ENCODE data around the gene CMTM4.

Gene CMTM4

DNA sequence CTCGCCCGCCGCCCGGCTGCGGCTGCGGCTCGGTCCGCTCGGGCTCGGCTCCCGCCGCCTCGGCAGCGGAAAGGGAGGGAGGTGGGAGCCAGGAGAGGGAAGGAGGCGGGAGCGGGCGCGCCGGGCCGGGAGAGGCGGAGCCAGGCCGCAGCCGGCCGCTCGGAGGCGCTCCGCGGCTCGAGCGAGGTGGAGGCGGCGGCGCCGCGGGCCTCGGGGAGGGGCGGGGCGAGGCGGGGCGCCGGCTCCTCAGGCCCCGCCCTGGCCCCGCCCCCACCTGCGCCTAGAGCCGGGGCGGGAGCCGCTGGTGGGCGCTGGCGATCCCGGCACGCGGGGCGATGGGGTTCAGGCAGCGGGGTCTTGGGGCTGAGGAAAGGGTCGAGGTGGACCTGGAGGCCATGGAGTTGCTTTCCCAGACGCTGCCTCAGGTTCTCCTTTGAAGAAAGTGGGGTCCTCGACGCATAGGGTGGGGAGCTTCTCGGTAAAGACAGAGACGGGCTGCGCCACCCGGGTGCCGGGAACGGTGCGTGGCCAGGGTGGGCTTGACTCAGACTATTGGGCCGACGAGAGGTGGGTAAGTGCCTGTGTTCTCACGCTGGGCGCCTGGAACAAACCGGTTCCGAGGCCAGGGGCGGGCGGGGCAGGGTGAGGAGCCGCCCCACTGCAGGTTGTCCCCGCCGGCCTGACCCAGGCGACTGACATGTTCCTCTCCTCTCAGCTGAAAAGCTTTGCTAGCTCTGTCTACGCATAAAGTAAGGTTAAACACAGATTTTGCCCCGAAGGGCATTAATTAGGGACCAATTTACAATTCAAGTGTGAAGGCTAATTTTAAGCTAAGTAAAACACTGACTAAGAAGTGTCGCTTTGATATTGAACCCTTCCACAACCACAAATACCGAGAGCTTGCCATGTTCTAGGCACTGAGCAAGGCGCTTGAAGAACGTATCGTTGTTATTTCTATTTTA, at the start of gene CMTM4:
TSS of gene CMTM4 (minus strand) at position 75 of the 962 bp plus-strand sequence. CDS start 218 bp downstream, outside the sequence.
- peak; percentile 91 to 97 (median 94) for DNase-seq

DNA sequence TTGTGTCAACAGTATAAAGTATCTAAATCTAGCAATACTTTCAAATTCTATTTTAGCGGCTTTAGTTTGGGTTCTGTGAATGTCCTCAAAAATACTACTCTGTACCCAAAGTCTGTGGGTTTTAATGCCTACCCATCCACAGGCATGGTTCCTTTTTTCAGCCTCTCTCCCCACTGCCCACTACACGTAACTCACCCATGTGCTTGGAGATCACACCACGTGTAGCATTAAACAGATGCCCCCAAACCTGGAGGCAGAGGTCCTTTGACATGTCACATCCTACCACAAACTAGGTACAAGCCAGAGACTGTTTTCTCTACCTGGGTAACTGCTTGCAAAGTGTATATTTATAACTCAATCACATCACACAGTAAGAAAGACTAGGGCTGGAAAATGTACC, 49.5 kb upstream of the CMTM4 start:
- DNase-seq = peak in 1 of 3 donors; percentile 13

DNA sequence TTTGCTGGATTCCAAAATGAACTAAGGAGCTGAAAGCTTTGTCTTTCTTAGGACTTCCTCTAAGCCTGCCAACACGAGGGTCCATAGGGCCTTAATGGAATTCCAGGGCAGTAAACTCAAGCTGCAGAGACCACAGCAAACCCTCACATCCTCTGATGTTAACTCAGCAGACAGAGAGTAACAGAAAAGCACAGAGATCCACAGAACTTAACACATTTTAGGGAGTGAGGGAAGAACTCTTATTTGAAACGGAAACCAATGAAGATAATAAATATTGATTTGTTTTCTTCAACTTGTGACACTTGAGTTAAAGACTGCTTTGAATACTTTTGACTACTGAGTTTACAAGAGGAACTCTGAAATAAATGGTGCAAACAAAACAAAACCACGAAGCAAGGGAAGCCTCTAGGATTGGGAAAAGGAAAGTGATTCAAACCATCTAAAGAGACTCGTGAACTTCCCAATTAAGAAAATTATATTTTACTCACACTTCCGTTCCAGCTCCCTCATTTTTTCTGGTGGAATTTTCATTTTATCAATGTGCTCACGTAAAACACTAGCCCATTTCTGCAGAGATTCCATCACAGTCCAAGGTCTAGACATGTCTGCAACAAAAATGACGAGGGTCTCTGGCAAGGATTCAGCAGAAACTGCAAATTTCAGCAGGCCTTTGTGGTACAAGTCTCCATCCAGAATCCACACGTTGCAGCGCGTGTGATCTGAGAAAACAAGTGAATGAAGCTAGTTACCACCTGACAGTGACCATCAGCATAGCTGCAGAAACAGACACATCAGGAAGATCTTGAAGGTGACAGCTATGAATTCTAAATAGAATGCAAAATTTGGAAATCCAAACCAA, 45.6 kb upstream of the CMTM4 start:
- peak; percentile 42 to 73 (median 63) for DNase-seq

DNA sequence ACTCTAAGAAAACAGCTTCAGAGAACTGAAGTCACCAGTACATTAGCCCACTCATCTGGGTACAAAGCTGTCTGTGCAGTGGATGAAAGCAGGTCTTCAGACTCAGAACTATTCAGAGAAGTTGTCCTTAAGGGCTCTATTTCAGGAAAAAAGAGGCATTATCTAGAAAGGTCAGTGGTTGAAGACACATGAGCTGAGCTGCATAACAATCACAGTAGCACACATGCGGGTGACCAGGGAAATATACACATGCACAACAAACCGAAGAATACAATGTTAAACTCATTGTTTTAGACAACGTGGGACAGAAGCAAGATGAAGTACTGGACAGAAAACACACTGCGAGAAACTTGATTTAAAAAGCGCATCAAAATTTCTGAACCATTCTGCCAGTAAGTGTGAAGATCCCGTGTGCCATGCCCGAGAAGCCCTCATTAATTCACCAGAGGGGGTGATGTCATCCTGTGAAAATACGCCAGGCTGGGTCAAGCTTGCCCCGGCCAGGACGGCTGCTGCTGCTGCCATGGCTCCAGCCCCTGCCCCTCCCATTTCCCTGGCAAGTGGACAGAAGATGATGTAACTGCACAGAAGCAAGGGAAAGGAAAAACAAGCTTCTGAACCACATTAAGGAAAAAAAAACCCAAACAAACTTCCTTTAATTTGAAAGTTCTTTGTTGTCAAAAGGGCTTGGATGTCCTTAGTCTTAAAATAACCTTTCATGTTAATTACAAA, 44.8 kb upstream of the CMTM4 start:
- DNase-seq = peak; percentile 86 to 92 (median 92)

DNA sequence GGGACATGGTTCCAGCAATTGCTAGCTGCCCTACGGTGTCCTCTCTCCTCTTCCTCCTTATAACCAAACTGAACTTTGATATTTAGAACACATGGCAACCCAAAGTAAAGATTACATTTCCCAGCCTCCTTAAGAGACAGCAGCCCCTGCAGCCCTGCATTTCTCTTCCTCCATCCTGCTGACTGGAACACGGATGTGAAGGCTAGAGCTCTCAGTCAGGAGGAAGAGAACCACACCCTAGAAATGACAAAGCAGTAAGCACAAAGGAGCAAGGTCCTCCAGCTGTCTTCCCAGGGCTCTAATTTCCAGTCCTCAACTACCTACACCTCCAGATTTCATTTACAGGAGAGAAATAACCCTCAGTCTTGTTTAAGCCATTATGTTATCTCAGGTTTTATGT, 44.0 kb upstream of the CMTM4 start:
- peak; percentile 26 to 36 (median 33) for DNase-seq

DNA sequence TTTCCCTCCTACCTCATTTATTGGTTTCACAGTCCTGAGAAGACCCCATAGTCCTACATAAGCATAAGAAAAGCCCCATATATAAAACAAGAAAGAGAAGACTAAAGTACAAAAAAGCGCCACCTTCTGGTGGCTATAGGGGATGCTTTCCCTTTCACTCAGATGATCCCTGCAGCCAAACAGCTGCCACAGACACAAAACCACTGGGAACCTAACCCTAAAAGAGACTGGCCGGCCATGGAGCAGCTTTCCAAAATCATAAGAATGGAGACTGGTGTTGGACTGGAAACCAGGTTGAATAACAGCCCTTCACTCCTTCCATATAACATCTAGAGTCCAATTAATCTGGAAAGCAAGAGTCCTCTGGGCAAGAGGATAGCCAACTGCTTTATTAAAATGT, 43.5 kb upstream of the CMTM4 start:
- DNase-seq = peak; percentile 50 to 64 (median 55)

DNA sequence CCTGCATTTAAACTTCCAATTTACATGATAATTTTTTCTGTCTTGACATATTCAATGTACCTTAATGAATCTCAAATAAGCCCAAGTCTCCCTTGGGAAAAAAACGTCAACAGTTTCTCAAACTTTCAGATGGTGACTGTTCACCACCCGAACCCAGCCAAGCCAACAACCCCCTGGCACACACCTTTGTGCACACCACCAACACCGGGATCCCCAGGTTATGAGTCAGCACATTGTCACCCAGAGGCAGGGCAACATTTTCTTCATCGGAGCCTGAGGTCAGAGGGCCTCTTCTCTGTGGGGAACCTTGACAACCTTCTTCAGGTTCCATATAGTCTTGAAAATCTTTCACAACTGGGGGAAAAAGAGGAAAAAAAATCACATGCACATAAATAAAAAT, 39.3 kb upstream of the CMTM4 start:
- no peak for DNase-seq

DNA sequence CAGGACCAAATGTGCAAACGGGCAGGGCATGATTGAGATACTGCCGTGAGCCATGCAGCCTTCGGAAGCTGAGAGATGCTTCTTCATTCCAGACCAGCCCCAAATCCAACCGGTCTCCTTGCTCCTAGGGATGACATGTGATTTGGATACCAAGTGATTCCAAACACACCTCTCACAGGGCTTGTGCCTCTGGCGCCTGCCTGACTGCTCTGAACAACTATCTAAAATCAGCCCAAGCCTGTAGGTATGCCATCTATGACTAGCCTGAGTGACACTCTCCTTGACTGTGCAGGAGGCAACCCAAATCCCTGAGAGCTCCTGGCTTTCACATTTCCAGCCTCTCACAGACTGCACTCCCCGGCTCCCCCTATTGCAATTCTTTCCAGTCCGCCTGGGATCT, 34.6 kb upstream of the CMTM4 start:
- DNase-seq = no peak

DNA sequence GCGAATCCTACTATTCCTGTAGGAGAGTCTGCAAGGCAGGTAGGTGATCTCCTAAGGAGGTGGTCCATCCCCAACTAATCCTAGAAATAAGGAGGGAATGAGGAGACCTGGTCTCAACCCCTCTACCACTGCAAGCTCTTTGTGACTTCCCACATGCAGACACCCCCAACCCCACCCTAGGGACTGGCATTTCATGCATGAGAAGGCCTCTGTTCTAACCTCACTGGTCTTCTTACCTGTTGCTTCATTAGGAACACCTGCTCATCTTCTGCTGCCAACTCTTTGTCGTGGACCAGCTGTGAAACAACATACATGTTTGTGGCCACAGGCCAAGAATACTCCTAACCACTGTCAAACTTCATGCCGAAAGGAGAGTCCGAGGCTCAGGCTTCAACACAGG, 32.3 kb upstream of the CMTM4 start:
- DNase-seq = no peak

DNA sequence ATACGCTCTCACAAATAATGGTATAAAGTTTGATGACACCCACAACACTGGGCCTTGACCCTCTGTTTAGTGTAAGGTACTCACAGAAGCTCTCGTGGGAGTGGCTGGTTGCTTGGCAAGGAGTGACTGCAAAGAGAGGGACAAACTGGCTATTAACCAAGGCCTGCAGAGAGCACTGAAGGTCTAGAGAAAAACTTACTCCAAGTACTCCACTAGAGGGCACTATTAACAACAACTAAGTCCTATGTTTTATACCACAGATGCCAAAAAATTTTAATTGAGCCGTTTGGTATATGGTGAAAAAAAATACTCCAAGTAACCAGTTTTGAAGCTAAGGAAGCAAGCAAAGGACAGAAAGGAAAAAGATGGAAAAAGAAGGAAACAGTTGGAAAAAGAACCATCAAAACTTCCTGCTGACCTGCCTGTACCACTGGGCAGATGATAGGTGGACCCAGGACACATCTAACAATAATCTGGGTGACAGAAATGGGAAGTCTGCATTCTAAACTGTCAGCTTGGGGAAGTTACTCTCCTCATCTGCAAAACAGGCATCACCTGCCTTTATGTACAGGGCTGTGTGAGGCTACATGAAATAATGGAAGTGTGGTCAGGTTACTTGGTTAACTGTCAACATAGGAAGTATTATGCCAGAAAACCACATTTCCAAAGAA, 31.7 kb upstream of the CMTM4 start:
- DNase-seq = peak; percentile 56 to 86 (median 82)

DNA sequence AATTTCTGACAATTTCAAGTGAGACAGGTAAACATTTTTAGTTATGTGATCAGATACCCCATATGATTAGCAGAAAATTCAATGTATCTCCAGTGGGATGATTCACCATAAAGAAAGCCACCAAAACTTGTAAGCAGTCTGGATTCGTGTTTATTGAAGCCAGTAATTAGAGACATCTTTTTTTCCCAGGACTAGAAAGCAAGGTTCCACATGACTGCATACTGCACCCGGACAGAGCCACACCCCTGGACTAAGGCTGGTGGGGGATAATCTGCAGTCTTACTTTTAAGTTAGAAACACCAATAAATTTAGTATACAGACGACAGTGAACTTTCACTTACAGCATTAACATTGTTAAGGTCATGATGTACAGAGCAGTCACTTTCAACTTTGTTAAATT, 24.2 kb upstream of the CMTM4 start:
- no peak for DNase-seq

DNA sequence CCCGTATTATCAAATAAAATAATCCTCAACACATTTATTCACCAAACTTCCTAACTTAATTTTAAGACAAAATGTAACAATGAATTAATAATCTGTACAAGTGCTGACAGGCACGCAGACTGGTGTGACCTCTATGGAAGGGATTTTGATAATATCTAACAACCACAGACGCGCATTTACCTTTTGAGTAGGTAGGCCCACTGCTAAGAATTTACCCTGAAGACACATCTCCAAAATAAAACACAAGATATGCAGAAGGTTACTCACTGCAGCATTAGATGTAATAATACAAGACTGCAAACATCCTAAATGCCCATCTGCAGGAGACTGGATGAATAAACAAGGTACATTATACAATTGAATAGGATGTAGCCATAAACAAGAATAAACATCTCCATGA, 22.7 kb upstream of the CMTM4 start:
- DNase-seq = no peak

DNA sequence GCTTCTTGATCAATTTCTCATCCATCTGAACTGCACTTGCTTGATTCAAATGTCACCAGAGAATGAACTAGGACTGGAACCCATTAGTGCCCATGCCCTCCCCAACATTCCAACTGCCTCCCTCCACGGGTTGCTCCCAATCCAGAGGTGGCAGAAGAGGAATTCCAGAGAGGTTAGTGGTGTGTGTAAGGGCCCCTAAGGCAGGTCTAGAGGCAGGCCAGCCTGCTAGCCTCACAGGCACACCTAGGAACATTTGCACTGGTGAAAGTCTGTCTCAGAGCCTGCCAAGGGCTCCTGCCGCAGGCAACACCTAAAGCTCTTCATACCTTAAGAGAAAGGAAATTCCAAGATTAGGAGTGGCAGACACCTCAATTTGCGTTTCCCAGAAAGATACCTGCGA, 21.2 kb upstream of the CMTM4 start:
- no peak for DNase-seq

DNA sequence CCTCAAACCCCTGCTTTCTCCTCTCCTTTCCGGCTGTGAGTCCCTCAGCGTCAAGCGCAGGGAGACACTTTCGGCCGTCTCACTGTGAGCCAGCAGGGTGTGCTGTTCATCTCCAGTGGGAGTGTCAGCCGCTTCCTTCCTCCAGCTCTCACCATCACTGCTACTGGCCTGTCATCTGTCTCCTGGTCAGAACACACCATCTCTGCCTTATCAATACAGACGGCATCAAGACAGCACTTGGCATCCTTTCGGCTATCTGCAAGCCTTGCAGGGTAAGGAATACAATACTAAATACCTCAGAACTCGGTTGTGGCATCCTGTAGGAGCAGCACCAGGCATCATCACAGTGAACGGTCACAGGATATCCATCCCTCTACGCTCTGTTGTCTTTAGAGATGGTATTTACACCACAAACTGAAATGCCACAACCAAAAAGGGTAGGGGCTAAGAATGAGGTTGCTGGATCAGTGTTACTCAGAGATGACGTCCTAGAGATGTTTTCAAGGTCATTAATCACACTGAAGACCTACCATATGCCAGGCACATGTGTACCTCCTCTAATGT, 20.7 kb upstream of the CMTM4 start:
- DNase-seq = peak; percentile 58 to 66 (median 65)

DNA sequence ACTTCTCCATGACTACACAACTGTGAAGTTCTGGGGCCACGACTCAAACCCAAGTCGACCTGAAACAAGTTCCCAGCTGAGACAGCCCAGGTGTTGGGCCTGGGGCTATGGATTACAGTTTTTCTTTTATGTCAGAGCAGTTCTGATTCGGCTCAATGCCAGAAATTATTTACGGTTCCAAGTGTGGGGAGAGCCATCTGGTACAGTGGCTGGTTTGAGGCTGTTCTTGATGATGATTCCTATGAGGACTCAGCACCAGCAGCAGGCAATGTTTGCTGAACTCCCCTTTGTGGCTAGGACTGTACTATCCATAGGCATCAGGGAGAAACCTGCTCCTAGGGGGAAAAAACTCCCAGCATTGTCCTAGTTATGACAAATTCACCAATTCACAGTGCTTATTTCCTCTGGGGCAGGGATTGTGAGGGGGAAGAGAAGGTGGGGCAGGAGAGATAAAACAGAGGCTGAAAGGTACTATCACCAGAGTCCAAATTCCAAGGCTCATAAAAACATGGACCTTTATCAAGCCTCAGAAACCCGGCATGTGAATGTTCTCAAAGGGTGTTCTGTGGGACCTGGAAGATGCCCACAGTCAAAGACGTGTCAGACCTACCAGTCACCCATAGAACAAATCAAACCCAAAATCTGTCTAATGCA, 18.2 kb upstream of the CMTM4 start:
- no peak for DNase-seq

DNA sequence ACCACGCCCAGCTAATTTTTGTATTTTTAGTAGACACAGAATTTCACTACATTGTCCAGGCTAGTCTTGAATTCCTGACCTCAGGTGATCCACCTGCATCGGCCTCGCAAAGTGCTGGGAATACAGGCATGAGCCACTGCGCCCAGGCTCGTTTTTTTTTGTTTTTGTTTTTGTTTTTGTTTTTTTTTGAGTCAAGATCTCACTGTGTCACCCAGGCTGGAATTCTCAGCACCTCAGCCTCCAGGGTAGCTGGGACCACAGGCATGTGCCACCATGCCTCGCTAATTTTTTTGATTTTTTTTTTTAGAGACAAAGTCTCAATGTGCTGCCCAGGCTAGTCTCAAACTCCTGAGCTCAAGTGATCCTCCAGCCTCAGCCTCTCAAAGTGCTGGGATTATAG, 17.5 kb upstream of the CMTM4 start:
- no peak for DNase-seq

DNA sequence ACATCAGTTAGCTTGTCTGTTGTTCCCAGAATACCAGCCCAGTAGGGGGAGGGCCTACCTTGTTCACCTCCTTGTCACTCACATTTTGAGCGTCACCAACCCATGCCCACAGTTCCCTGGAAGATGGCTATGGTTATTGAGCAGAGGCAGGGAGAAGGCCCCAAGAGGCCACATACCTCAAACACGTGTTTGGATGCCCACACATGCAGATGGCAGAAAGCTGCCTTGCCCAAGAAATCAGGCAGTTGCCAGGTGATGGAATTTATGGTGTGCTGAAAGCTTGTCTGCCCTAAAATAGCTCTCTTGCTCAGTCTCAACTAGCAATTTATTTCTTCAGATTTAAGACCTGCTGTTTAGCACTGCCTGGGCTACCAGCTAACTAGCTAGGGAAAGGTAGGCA, 16.5 kb upstream of the CMTM4 start:
- no peak for DNase-seq

DNA sequence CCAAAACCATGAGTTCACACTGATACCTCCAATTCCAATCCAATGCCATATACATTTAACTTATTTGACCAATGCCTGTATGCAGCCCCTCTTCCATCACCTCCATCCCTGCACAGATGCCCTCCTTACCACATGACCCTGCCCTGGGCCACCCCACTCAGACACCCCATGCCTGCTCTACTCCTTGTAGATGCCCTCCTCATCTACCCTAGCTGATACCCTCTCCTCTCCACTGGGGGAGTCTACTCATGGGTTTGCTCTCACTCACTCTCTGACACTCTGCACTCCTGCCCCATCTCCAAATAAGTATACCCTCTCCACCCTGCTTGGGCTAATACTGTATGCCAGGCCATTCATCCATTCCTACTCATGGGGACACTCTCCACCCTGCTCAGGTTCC, 16.0 kb upstream of the CMTM4 start:
- no peak for DNase-seq

DNA sequence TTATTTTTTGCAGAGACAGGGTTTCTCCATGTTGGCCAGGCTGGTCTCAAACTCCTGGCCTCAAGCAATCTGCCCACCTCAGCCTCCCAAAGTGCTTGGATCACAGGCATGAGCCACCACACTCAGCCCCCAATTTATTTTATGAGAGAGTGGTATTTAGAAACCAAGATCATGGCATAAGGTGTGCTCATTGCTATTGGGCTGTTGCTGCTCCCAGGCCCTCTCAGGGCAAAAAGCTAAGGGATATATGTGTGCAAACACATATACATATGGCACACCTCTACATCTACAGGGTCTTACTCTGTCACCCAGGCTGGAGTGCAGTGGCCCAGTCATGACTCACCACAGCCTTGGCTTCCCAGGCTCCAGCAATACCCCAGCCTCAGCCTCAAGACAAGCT, 15.0 kb upstream of the CMTM4 start:
- DNase-seq = no peak

DNA sequence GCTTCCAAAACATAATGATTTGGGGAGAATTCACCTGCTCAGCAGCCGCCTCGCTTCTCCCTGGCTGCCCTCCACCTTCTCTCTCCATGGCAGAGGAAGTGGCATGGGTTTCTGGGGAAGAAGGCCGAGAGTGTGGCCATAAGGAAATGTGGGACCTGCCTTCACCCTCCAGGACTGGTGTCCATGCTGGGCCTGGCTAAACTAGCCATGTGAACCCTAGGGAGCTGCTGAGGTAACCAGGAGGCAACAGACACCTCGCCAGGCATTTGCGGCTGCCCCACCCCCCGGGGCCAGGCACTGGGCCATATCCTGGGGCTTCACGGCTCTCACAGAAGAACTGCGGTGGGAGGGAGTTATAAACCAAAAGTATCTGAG, 9.9 kb upstream of the CMTM4 start:
- no peak for DNase-seq

DNA sequence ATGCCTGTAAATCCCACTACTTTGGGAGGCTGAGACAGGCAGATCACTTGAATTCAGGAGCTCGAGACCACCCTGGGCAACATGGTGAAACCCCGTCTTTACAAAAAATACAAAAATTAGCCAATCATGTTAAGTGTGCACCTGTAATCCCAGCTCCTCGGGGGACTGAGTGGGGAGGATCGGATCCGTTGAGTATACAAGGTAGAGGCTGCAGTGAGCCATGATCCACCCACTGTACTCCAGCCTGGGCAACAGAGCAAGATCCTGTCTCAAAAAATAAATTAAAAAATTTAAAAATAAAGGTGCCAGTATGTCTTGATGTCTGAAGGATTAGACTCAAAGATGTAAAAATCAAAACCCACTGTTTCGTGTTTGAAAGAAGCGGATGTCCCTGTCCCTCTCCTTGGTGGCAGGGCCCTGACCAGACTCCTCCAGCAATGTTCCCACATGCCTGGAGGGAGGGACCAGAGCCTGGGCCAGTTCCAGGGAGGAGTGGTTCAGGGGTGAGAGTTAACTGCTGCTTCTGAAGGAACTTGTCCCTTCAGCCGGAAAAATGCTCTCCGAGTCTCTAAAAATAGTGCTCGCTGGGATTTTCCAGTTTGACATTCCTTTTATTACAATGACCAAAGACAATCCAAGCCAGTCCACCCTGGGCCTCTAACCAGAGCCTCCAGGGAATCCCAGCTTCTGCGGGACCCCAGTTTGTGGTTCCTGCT, 9.4 kb upstream of the CMTM4 start:
- no peak for DNase-seq

Measured in suppressor macrophage treated with lipopolysaccharide for 1 hour (primary cell).